Dendritic cell treated with granulocyte-macrophage colony-stimulating factor and Interleukin-4, amounts not matched to agents 40 ng/mL and 50 ng/mL, for 4 days (primary cell): ENCODE measurements around the gene MOB3A.

ENCODE experiments used
- H3K27ac Mint-ChIP-seq: one replicate; pipeline ENCODE4 v1.8.0; 2022; ENCODE audit warnings: mild to moderate bottlenecking, mixed read lengths
- H3K27me3 Mint-ChIP-seq: one replicate; pipeline ENCODE4 v1.8.0; 2022; ENCODE audit warnings: mild to moderate bottlenecking, mixed read lengths
- H3K36me3 Mint-ChIP-seq: one replicate; pipeline ENCODE4 v1.8.0; 2022; ENCODE audit warnings: low read depth, mixed read lengths
- H3K4me1 Mint-ChIP-seq: one replicate; pipeline ENCODE4 v1.8.0; 2022; ENCODE audit warnings: low read depth, mixed read lengths
- H3K4me3 Mint-ChIP-seq: one replicate; pipeline ENCODE4 v1.8.0; 2022; ENCODE audit warnings: mild to moderate bottlenecking, moderate library complexity, mixed read lengths
- H3K9me3 Mint-ChIP-seq: one replicate; pipeline ENCODE4 v1.8.0; 2022; ENCODE audit warnings: mixed read lengths
- intact Hi-C: fragments of 100-400 bp; cut with micrococcal nuclease; formaldehyde crosslinking; loops from one replicate; pipeline ENCODE4 v1.15.0; 2022

MOB3A gene

GRCh38 chr19:2117215-2117960 is 21.3 kb upstream of the MOB3A start:
- Mint-ChIP-seq H3K9me3 (no peaks in the 10 kb centered on the region), H3K27ac (no peak overlapping the region), H3K4me3 (no peak overlapping the region), H3K36me3 (peaks cover 100% of the 10 kb centered on the region), H3K27me3 (no peaks in the 10 kb centered on the region), H3K4me1 (no peaks in the 10 kb centered on the region)
- intact Hi-C loops, result no loop called here

- intact Hi-C loops, result no loop called here
- peaks cover 100% of the 10 kb centered on the region for H3K36me3 Mint-ChIP-seq
Observed at GRCh38 chr19:2116507-2116906, 20.4 kb upstream of the MOB3A start.

GRCh38 chr19:2115911-2116426 is 19.8 kb upstream of the MOB3A start:
- Mint-ChIP-seq H3K4me1 (no peaks in the 10 kb centered on the region), H3K27me3 (no peaks in the 10 kb centered on the region), H3K27ac (no peak overlapping the region), H3K36me3 (peaks cover 100% of the 10 kb centered on the region), H3K4me3 (no peak overlapping the region), H3K9me3 (no peaks in the 10 kb centered on the region)
- intact Hi-C loops, result no loop called here

More at GRCh38 chr19:2116507-2116906, 20.4 kb upstream of the MOB3A start:
- no peak overlapping the region for H3K4me3 Mint-ChIP-seq
- H3K4me1 Mint-ChIP-seq, result no peaks in the 10 kb centered on the region
- H3K27ac Mint-ChIP-seq, result no peak overlapping the region
- no peaks in the 10 kb centered on the region for H3K27me3 Mint-ChIP-seq
- no peaks in the 10 kb centered on the region for H3K9me3 Mint-ChIP-seq

- no peaks in the 10 kb centered on the region for H3K9me3 Mint-ChIP-seq
- intact Hi-C loops, result no loop called here
- H3K4me3 Mint-ChIP-seq, result no peak overlapping the region
- no peaks in the 10 kb centered on the region for H3K27me3 Mint-ChIP-seq
- H3K36me3 Mint-ChIP-seq, result peaks cover 100% of the 10 kb centered on the region
- H3K27ac Mint-ChIP-seq, result no peak overlapping the region
- no peaks in the 10 kb centered on the region for H3K4me1 Mint-ChIP-seq
Observed at GRCh38 chr19:2115324-2115723, 19.2 kb upstream of the MOB3A start.

GRCh38 chr19:2114821-2115220 is 18.7 kb upstream of the MOB3A start:
- no peaks in the 10 kb centered on the region for H3K9me3 Mint-ChIP-seq
- no peaks in the 10 kb centered on the region for H3K4me1 Mint-ChIP-seq
- peaks cover 100% of the 10 kb centered on the region for H3K36me3 Mint-ChIP-seq
- no peak overlapping the region for H3K27ac Mint-ChIP-seq
- no peak overlapping the region for H3K4me3 Mint-ChIP-seq
- intact Hi-C loops, result no loop called here
- H3K27me3 Mint-ChIP-seq, result no peaks in the 10 kb centered on the region

- intact Hi-C loops, result no loop called here
- H3K27me3 Mint-ChIP-seq, result no peaks in the 10 kb centered on the region
- no peaks in the 10 kb centered on the region for H3K9me3 Mint-ChIP-seq
- H3K36me3 Mint-ChIP-seq, result peaks cover 100% of the 10 kb centered on the region
- H3K4me3 Mint-ChIP-seq, result no peak overlapping the region
- no peaks in the 10 kb centered on the region for H3K4me1 Mint-ChIP-seq
- no peak overlapping the region for H3K27ac Mint-ChIP-seq
Observed at GRCh38 chr19:2114218-2114617, 18.1 kb upstream of the MOB3A start.

GRCh38 chr19:2113439-2114211 is 17.5 kb upstream of the MOB3A start:
- no peak overlapping the region for H3K4me3 Mint-ChIP-seq

GRCh38 chr19:2112516-2113320 is 16.6 kb upstream of the MOB3A start:
- Mint-ChIP-seq H3K4me1 (no peaks in the 10 kb centered on the region), H3K27me3 (no peaks in the 10 kb centered on the region), H3K36me3 (peaks cover 100% of the 10 kb centered on the region), H3K4me3 (no peak overlapping the region), H3K27ac (no peak overlapping the region), H3K9me3 (no peaks in the 10 kb centered on the region)
- intact Hi-C loops, result no loop called here

More at GRCh38 chr19:2113439-2114211, 17.5 kb upstream of the MOB3A start:
- intact Hi-C loops, result no loop called here
- Mint-ChIP-seq H3K27ac (no peak overlapping the region), H3K9me3 (no peaks in the 10 kb centered on the region), H3K36me3 (peaks cover 100% of the 10 kb centered on the region), H3K4me1 (no peaks in the 10 kb centered on the region), H3K27me3 (no peaks in the 10 kb centered on the region)

GRCh38 chr19:2111886-2112285 is 15.8 kb upstream of the MOB3A start:
- peaks cover 100% of the 10 kb centered on the region for H3K36me3 Mint-ChIP-seq
- H3K4me3 Mint-ChIP-seq, result no peak overlapping the region
- H3K9me3 Mint-ChIP-seq, result peaks cover 2% of the 10 kb centered on the region
- no peaks in the 10 kb centered on the region for H3K4me1 Mint-ChIP-seq
- no peak overlapping the region for H3K27ac Mint-ChIP-seq
- H3K27me3 Mint-ChIP-seq, result no peaks in the 10 kb centered on the region
- intact Hi-C loops, result no loop called here

GRCh38 chr19:2111425-2111824 is 15.3 kb upstream of the MOB3A start:
- peaks cover 100% of the 10 kb centered on the region for H3K36me3 Mint-ChIP-seq
- H3K4me1 Mint-ChIP-seq, result no peaks in the 10 kb centered on the region
- H3K27ac Mint-ChIP-seq, result no peak overlapping the region
- peaks cover 7% of the 10 kb centered on the region for H3K9me3 Mint-ChIP-seq
- intact Hi-C loops, result no loop called here
- H3K4me3 Mint-ChIP-seq, result no peak overlapping the region
- H3K27me3 Mint-ChIP-seq, result no peaks in the 10 kb centered on the region

GRCh38 chr19:2110822-2111221 is 14.7 kb upstream of the MOB3A start:
- intact Hi-C loops, result no loop called here
- Mint-ChIP-seq H3K36me3 (peaks cover 100% of the 10 kb centered on the region), H3K4me1 (no peaks in the 10 kb centered on the region), H3K4me3 (no peak overlapping the region), H3K27ac (no peak overlapping the region), H3K9me3 (peaks cover 10% of the 10 kb centered on the region), H3K27me3 (no peaks in the 10 kb centered on the region)

- no peak overlapping the region for H3K27ac Mint-ChIP-seq
- peaks cover 17% of the 10 kb centered on the region for H3K9me3 Mint-ChIP-seq
- H3K36me3 Mint-ChIP-seq, result peaks cover 100% of the 10 kb centered on the region
Observed at GRCh38 chr19:2109046-2109864, 13.1 kb upstream of the MOB3A start.

More at GRCh38 chr19:2109046-2109864, 13.1 kb upstream of the MOB3A start:
- intact Hi-C loops, result no loop called here
- no peak overlapping the region for H3K4me3 Mint-ChIP-seq
- no peaks in the 10 kb centered on the region for H3K27me3 Mint-ChIP-seq
- no peaks in the 10 kb centered on the region for H3K4me1 Mint-ChIP-seq
